Transverse colon (tissue), 4 donors: ENCODE results near the gene NBEAL2. TPM values are rescaled to one million over a fixed set of nuclear protein-coding genes. Genes with fewer than 3 reads are reported as not detected.

ENCODE experiments used
- DNase-seq: peaks from one replicate; pipeline ENCODE4 v3.0.0-alpha.2; 2019
- H3K27ac ChIP-seq, 4 donors: fragments of 200-600 bp; sonication (generic); 2 replicates each; pipeline ENCODE4 v1.5.1; 2016 to 2018; ENCODE audit warnings: inconsistent platforms in 4 of 4
- H3K27me3 ChIP-seq: fragments of 200-600 bp; sonication (generic); 2 replicates; pipeline ENCODE4 v1.5.1; 2017; ENCODE audit warnings: inconsistent platforms
- H3K36me3 ChIP-seq, 4 donors: fragments of 200-600 bp; sonication (generic); 2 replicates each; pipeline ENCODE4 v1.5.1; 2017 to 2019; ENCODE audit warnings: inconsistent platforms in 4 of 4
- H3K4me1 ChIP-seq, 4 donors: fragments of 200-600 bp; sonication (generic); 2 replicates each; pipeline ENCODE4 v1.5.1; 2017 to 2020; ENCODE audit warnings: inconsistent platforms in 4 of 4
- H3K4me3 ChIP-seq, 4 donors: fragments of 200-600 bp; sonication (generic); 1 replicate in 1 of 4; 2 replicates in 3 of 4; pipeline versions ENCODE4 v1.5.1 to v1.6.1; 2017 to 2019; ENCODE audit warnings: inconsistent platforms in 4 of 4
- H3K9me3 ChIP-seq, 2 donors: fragments of 200-600 bp; sonication (generic); 2 replicates each; pipeline ENCODE4 v1.5.1; 2017 to 2019; ENCODE audit warnings: inconsistent platforms in 2 of 2
- EP300 ChIP-seq: sonication (generic); formaldehyde crosslinking; IDR thresholded peaks from one replicate; pipeline ENCODE4 v1.6.1; 2017; ENCODE audit warnings: antibody characterized with exemption, low read depth
- POLR2A ChIP-seq: fragments of 450-650 bp; IDR thresholded peaks from one replicate; pipeline ENCODE4 v1.6.1; 2016; ENCODE audit warnings: antibody characterized with exemption, mild to moderate bottlenecking, moderate library complexity
- POLR2AphosphoS5 ChIP-seq, 3 donors: sonication (generic); formaldehyde crosslinking; IDR thresholded peaks; one replicate each; pipeline ENCODE4 v1.6.1; 2016; ENCODE audit warnings: antibody characterized with exemption in 3 of 3
- WGBS, 2 donors: methylation state at CpG; one replicate each; pipeline ENCODE4 v1.1.5; 2018; ENCODE audit warnings: low coverage in 1 of 2; 5-methylcytosine and 5-hydroxymethylcytosine counted together
- in situ Hi-C, 4 donors: fragments of 200-750 bp; cut with MboI; loops; one replicate each; pipeline versions ENCODE4 v1.15.0 to v1.15.1; 2017; ENCODE audit warnings: low sequenced_read_pairs in 3 of 4, low pct_ligation_motif_present in 1 of 4, low pct_unique_long_range_greater_than_20kb in 1 of 4
- intact Hi-C: fragments of 100-400 bp; cut with DNase I; formaldehyde crosslinking; loops from one replicate; pipeline ENCODE4 v1.15.1; 2023; ENCODE audit warnings: low total_unique reads
- total RNA-seq, 4 donors: library from RNA; depleted of rRNA; stranded (reverse); fragments of >200 nt; gene quantifications; one replicate each; pipeline ENCODE4 v1.1.0, GENCODE V29; 2016
- TF ChIP-seq, protein P1 (sequence below), 5 experiments: fragments of 200-600 bp in 3 of 5; fragments of 450-650 bp in 2 of 5; sonication (generic) in 3 of 5; IDR thresholded peaks; 1 replicate in 2 of 5; 2 replicates in 3 of 5; pipeline ENCODE4 v1.5.1; 2016 to 2017; ENCODE audit warnings: antibody characterized with exemption in 5 of 5, inconsistent platforms in 3 of 5, mild to moderate bottlenecking in 2 of 5, moderate library complexity in 1 of 5

Gene NBEAL2
- total RNA-seq, 4 donors from 2014 or later, result 81.1 to 163 (median 122) TPM

DNA sequence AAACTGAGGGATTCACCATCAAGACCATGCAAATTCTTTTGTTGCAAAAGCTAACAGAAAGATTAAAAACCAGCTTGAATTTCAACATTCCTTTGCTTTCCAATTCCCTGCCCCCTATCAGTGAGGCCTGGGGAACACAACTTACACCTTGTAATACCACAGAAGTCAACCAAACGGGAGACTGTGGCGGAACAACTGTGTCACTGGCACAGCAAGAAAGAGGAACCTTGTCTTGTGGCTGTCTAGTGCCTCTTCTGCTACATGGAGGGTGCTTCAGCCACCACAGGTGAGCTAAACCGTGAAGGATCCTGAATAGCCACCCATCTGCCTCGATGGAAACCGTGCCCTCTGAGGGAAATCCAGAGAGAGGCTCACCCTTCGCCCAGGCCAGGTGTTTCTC, 14.3 kb upstream of the NBEAL2 start:
- TF ChIP-seq EP300 (no peak), POLR2A (no peak), POLR2AphosphoS5 (IDR thresholded peaks at IDR 0.05) (no peak)
- TF ChIP-seq, protein P1, sequence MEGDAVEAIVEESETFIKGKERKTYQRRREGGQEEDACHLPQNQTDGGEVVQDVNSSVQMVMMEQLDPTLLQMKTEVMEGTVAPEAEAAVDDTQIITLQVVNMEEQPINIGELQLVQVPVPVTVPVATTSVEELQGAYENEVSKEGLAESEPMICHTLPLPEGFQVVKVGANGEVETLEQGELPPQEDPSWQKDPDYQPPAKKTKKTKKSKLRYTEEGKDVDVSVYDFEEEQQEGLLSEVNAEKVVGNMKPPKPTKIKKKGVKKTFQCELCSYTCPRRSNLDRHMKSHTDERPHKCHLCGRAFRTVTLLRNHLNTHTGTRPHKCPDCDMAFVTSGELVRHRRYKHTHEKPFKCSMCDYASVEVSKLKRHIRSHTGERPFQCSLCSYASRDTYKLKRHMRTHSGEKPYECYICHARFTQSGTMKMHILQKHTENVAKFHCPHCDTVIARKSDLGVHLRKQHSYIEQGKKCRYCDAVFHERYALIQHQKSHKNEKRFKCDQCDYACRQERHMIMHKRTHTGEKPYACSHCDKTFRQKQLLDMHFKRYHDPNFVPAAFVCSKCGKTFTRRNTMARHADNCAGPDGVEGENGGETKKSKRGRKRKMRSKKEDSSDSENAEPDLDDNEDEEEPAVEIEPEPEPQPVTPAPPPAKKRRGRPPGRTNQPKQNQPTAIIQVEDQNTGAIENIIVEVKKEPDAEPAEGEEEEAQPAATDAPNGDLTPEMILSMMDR (IDR thresholded peaks at IDR 0.05), result no peak
- intact Hi-C loops (no loop called here), in situ Hi-C loops (no loop called here)
- Histone ChIP-seq H3K36me3 (no peaks in the 10 kb centered on the region), H3K27me3 (no peaks in the 10 kb centered on the region), H3K27ac (no peak overlapping the region), H3K4me3 (no peak overlapping the region), H3K9me3 (no peaks in the 10 kb centered on the region), H3K4me1 (peaks cover 30 to 77% (median 51%) of the 10 kb centered on the region in 4 donors)
- 48 to 70% methylated on average over 5 to 6 of the region's 6 CpGs for WGBS, 2 donors
- peak; percentile 20 for DNase-seq

DNA sequence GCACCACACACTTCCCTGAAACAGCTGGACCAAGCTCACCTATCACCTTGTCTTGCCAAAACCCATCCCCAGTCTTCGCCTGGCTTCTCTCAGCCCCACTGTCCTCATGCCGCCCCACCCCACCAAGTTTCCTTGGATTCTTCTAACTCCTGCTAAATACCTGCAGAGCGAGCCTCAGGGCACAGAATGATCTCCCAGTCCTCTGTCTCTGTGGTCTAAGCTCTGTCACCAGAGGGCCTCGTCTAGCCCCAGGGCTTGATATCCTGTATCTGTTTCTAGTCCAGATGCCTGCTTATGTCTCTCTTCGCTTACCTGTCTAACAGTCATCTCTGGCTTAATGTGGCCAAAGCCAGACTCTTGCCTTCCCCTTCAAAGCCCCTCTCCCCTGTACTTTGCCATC, 12.7 kb upstream of the NBEAL2 start:
- peaks cover 28 to 77% (median 51%) of the 10 kb centered on the region in 4 donors for H3K4me1 ChIP-seq
- no peak overlapping the region for H3K4me3 ChIP-seq
- WGBS, 2 donors, result 40 to 80% methylated on average over 1 to 5 of the region's 5 CpGs
- DNase-seq, result no peak
- H3K27me3 ChIP-seq, result no peaks in the 10 kb centered on the region
- no peaks in the 10 kb centered on the region for H3K36me3 ChIP-seq
- in situ Hi-C loops (no loop called here), intact Hi-C loops (no loop called here)
- no peaks in the 10 kb centered on the region for H3K9me3 ChIP-seq
- H3K27ac ChIP-seq, result no peak overlapping the region
- no peak for TF ChIP-seq EP300
- no peak for TF ChIP-seq POLR2A
- no peak for TF ChIP-seq POLR2AphosphoS5 (IDR thresholded peaks at IDR 0.05)
- TF ChIP-seq, protein P1 (IDR thresholded peaks at IDR 0.05), result no peak

DNA sequence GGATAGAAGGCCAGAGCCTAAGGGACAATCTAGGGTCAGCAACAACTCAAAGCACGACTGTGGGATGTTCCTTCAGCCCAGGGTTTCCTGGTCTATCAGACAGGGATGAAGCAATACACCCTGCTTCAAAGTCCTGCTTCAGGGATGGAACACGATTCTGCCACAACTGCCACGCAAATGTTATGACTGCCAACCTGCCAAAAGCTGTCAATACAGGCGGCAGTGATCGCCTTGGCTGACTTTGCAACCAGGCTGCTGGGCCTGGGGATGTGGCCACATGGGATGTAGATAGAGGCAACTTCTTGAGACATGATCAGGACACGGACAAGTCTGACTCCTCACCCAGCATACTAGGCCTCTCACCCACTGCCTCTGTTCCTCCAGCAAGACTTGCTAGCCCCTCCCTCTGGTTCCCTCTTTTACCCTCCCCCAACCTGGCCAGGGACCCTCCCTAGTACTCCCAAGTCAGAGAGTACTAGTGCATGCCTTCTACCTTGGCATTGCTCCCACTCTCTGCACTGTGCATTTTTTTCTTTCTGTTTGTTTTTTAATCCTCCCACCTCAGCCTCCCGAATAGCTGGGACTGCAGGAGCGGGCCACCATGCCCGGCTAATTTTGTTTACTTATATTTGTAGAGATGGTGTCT, 10.6 kb upstream of the NBEAL2 start:
- Histone ChIP-seq H3K36me3 (no peaks in the 10 kb centered on the region), H3K27ac (no peak overlapping the region)

DNA sequence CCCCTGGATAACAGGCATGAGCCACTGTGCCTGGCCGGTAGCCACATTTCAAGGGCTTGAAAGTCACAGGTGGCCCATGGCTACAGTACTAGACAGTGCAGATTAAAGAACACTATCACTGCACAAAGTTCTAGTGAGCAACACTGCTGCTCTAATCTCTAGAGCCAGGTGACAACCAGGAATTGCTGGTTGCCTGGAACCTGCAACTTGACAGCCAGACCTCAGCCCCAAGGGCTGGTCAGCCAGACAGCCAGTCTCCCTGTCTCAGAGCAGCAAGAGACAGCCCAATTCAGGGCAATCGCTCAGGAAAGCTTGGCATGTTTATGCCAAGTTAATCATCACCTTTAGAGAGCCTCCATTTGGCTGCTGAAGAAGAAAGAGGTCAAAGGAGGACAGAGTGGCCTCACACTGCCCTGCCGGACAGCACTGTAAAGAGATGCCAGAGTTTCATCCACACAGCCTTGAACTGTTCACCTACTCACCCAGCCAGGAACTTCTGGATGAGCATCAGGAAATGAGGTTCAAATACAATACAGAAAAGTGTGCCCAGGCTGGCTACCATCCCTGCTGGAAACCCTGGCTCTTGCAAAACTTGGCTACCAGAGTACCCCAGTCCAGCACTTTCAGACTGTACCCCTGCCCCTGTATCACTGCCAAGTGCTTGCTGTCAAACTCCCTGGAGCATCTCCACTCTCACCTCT, 8.9 kb upstream of the NBEAL2 start:
- intact Hi-C loops (no loop called here), in situ Hi-C loops (no loop called here)
- no peaks in the 10 kb centered on the region for H3K36me3 ChIP-seq
- WGBS, 2 donors, result 30% methylated on average over 3 of the region's 3 CpGs; no CpG with 5 or more reads in 1 of the 2 donors
- peaks cover 34 to 93% (median 59%) of the 10 kb centered on the region in 4 donors for H3K4me1 ChIP-seq
- TF ChIP-seq POLR2AphosphoS5 (IDR thresholded peaks at IDR 0.05) (no peak), POLR2A (no peak), EP300 (no peak)
- TF ChIP-seq, protein P1 (IDR thresholded peaks at IDR 0.05), result no peak
- H3K9me3 ChIP-seq, result no peaks in the 10 kb centered on the region
- no peaks in the 10 kb centered on the region for H3K27me3 ChIP-seq
- H3K27ac ChIP-seq, result peak overlapping the region; percentile 16 to 60 (median 44)
- DNase-seq, result no peak
- H3K4me3 ChIP-seq, result no peak overlapping the region

More for the DNA sequence above, 10.6 kb upstream of the NBEAL2 start:
- intact Hi-C loops, result no loop called here
- DNase-seq, result no peak
- TF ChIP-seq POLR2A, result no peak
- WGBS, 2 donors, result 61 to 67% methylated on average over 3 to 9 of the region's 9 CpGs
- Histone ChIP-seq H3K27me3 (no peaks in the 10 kb centered on the region), H3K9me3 (no peaks in the 10 kb centered on the region), H3K4me3 (no peak overlapping the region), H3K4me1 (peaks cover 31 to 85% (median 54%) of the 10 kb centered on the region in 4 donors)
- in situ Hi-C loops, result no loop called here
